NCI-H774 (cell line): ENCODE data around the gene TRAFD1.

Source experiments
- DNase-seq: peaks from one replicate; lab custom pipeline; 2025; lab: John Stamatoyannopoulos, UW

Gene TRAFD1

DNA sequence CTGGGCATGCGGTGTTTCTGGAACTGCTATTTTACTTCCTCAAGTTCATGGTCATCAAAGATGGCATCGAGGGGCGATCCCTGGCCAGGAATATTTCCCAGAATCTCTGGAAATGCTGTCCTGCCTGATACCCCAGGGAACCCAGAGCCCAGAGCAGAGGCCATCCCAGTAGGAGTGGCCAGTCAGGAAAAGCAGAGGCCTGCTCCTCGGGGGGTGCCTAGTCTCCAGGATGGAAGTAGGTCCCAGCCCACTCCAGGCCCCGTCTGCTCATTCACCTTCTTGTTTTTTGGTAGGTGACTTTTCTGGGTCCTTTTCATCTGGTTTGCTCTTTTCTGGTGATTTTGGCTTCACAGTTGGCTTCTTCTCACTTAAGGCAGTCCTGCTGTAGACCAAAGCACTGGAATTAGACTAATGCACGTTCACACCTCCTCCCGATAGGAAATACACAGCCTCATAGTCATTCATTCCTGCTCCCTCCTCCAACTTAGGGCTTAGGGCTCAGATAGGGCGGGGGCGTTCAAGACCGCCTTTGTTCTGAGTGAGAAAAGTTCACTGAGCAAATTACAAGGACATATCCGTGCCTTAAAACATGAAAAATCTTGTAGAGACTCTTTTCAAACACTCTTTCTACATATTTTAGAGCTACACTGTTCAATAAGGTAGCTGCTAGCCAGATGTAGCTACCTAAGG lies 51.1 kb downstream of the TRAFD1 start:
- DNase-seq: no peak

DNA sequence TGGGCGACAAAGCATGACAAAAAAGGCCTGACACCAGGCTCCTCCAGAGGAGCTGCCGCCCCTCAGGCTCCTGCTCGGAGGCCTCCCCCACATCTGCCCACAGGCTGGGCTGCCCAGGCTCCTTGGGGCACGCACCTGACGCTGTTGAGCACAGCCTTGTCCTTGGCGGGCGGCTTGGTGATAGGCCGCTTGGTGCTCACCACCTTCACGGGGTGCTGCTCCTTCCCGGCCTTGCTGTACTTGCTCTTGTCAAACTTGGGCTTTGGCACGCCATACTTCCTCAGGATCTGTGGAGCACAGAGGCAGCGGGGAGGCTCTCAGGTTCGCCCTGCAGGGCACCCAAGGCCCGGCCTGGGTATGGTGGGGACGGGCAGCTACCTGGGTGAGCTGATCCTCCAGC lies 53.4 kb downstream of the TRAFD1 start:
- DNase-seq: no peak

DNA sequence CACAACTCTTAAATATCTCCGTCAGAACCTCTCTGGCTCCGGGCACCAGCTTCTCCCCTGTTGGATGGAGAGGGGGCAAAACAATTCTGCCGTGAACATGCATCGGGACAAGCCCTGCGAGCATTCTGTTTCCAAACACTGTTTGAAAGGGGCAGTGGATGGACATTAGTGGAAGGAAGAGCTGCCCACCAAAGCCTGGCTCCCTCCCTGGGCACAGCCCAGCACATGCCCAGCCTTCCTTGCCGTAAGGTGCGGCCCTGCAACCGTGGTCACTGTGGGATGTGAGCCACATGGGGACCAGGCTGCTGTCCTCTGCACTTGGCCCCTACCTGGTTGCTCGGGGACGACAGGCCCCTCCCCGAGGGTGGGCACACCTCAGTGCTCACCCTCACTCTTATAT lies 54.0 kb downstream of the TRAFD1 start:
- no peak for DNase-seq

DNA sequence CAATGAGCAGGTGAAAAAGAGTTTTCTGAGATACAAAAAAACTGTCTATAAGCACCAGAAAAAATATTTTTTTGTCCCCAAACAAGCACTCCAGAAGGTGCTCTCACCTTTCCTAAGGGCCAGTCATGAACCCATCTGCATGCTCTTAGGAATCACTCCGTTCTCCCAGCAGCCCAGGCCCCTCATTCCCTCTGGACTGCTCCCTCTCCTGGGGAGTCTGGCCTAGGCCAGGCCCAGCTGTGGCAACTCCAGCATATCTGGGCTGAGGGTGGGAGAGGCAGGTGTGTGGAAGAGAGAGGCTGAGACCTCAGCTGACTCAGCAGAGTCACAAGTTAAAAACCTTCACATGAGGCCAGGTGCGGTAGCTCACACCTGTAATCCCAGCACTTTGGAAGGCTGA lies 54.6 kb downstream of the TRAFD1 start:
- DNase-seq: peak; percentile 3

DNA sequence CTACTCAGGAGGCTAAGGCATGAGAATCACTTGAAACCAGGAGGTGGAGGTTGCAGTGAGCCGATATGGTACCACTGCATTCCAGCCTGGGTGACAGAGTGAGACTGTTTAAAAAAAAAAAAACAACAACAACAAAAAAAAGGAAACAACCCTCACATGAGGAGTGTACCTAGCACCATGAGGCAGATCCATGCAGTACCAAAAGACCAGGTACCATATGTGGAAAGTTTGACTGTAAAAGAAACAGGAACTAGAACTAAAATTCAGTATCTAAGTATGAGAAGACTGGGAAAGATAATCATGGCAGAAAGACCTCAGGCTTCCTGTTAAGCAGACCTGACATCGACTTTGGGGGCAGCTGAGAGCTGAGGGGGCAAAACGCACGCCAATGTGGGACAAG lies 55.1 kb downstream of the TRAFD1 start:
- DNase-seq: no peak

DNA sequence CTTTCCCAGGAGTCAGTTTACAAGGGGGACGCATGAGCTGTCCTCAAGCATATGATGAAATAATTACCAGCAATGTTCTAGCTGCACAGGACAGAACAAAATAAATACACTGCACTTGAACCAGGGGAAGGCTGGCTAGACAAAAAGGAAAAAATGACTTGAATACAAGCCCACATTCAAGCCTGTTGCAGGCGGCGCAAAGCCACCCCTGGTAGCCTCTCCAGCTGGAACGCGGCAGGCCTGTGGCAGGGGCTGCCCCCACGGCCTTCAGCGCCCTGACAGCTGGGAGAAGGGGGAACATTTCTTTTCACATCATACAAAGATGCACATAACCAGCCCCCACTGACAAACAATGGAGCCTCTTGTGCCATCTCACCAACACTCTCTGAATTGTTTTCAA lies 57.1 kb downstream of the TRAFD1 start:
- DNase-seq: peak; percentile 23

DNA sequence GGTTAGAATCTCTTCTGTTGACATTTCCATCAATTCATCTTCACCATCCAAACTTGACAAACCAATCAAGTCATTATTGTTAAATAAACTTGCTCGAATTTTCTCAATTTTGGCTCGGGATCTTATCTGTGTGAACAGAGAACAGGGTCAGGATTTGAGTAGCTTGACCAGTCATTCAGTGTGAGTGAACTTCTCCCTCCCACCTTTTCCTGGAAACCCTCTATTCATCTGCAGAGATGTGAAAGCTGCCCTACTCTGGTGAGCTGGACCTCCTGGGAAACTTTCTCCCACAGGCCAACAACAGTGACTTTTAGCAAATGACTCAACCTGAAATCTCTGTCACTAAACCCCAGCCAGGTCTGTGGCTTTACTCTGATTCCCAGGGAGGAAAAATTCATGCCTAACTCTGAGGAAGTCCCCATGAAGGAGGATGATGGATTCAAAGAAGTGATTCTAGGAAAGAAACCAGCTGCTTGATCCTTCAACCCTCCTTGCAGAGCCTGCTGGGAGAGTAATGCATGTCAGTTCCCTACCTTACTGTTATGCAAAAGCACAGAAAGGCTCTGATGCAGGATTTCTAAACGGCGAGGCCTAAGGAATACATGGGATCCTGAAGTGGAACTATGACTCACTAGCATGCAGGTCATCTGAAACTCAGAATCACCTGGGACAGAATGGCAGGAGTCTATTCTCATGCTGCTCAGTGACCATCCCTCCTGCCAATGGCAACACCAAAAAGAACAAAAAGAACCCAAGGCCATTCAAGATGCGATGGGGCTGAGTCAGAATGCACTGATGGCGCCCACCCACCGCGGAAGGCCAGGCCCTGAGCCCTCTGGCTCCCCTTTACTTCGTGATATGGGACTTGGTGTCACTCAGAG lies 58.0 kb downstream of the TRAFD1 start:
- DNase-seq: no peak

DNA sequence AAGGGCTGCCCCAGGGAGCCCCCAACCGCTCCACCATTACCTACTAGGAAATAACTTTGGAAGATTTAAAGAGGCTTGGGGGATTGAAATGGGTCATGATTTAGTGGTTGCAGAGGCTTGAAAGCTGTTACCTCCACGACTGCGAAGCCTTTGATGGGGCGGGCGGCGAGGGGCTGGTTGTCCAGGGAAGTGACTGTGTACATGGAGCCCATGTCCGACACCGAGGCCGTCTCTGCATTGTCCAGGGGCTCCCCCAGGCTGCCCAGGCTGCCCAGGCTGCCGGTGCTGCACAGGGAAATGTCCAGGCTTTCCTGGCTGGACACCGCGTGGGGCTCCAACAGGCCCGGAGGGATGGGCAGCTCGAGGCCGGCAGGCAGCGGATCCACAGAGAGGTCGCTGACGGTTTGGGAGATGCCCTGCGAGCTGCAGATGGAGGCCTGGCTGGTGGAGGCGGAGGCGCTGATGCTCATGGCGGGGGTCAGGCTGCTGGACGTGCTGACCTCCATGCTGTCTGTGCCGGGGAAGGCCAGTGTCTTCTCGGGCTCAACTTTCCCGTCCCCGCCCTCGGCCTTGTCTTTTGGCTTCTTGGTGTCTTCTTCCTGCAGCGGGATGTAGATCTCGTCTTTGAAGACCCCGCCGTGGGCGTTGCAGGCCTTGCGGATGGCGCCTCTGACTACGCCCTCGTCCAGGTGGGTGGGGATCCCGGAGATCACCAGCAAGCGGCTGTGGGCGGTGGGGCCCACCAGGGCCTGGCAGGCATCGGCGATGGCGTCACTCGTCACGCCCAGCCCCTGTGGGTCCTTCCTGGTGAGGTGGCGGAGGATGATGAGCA lies 58.9 kb downstream of the TRAFD1 start:
- no peak for DNase-seq

DNA sequence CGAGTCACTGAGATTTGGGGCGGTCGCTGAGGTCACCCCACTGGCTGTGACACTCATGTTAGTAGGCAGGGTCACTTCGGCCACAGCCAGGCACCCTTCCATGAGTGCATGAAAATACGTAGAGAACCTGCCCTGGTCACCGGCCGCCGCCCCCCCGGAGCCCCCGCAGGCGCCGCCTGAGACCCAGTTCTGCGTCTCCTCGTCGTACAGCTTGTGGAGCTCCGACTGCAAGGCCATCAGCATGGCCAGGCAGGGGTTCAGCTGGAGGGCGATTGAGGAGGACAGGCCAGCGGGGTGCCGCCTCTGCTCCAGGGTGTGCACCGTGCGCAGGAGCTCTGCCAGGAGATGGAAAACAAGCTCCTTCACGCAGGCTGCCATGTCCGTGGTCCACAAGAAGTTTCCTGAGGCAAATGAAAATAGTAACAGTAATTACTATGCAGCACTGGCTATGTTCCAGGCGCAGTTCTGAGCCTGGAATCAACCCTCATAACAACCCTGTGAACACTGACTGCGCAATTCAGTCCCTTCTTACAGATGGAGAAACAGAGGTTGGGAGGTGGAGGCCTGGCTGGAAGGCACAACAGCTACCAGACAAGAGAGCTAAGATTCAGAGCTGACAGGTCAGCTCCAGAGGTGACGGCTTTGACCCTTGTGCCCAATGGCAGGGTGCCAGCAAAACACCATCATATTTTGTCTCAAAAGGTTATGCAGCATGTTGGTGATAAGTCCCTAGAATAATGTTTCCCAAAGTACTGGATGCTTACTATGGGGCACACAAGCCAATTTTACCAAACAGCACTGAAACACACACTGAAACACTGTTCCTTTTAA lies 59.9 kb downstream of the TRAFD1 start:
- DNase-seq: no peak

DNA sequence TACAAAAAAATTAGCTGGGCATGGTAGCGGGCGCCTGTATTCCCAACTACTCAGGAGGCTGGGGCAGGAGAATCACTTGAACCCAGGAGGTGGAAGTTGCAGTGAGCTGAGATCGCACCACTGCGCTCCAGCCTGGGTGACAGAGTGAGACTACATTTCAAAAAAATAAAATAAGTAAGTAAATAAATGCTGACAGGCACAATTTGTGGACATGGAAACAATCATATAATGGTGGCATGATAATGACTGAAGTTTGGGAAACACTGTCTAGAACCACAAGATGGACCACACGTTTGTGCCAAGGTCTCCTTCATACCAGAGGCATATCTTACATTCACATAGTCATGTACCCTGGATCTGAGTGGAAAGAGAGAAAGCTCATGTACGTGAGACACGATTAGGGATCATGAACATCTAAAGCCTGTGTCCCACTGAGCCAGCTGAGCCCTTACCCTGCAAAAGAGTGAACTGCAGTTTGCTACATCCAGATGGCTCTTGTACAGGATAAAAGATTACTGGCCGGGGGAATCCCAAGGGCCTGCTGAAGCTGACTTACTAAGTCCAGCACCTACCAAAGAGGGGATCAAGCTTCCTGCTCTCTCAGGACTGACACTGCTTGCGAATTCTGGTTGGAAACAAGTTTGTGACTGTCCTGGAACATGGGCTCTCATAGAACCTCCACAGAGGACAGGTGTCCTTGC lies 62.9 kb downstream of the TRAFD1 start:
- DNase-seq: no peak

DNA sequence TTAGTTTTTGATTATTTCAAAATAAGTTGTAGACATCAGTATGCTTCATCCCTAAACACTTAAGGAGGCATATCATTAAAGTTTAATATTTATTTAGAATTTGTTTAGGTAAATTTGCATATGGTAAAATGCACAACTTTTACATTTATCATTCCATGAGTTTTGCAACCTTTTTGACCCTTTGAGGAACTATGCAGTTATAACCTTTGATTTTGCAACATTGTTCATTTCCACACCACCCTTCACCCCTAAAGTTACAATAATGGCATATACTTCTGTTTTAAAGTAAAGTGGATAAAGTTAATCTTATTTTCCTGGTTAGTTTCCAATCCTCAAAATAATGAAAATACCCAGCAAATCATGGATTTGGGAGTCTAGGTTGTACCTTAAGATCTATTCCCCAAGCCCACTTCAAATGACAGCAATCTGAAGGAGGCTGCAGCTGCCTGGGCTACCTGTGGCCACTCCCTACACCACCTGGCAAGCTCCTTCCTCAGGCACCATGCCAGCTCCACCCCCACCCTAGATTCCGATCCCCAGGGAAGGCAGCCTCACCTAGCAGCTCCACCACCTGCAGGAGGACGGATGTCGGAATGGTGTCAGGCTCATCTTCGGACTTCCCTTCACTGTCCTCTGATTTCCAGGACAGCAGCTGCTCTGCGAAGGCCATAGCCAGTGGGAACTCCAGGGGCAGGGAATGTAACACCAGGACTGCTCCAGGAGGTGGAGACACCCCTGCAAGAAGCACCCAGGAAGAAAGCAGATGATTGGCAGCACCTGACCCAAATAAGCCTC lies 65.1 kb downstream of the TRAFD1 start:
- peak; percentile 64 for DNase-seq

DNA sequence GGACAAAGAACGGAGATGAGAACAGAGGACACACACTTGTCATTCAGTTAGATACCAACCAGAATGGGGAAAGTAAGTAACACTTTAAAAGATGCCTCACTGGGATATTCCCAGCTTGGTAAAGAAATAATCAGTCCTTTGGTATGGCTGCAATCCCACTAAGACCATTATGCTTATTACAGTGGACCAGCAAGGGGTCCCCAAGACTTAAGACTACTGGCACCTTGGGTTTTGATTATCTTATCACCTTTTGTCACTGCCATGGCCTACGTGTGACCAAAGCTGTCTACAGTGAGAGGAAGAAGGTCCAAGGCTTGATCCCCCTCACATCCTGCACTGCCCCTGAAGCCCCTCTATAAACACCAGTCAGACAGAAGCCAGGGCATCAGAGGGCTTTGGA lies 65.8 kb downstream of the TRAFD1 start:
- no peak for DNase-seq

DNA sequence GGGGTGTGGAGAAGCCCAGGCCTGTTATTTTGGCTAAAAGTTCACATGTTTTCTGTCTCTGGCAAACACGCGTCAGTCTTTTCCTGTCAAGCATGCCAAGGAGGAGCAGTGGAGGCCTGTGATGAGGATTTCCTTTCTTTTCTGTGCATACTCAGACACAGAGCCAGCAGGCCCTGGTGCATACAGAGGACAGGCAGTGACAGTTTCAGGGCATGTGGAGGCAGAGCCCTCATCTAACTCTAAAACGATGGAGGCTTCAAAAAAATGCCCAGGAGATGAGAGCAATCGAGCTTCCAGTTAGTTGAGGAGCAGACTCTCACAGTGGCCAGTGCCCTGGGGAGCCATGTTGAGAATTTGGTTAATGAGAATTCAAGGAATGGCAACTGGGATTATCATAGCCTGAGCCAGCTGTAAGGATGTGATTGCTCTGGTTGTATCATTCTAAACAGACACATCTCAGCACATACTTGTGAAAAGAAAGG lies 66.5 kb downstream of the TRAFD1 start:
- DNase-seq: no peak

DNA sequence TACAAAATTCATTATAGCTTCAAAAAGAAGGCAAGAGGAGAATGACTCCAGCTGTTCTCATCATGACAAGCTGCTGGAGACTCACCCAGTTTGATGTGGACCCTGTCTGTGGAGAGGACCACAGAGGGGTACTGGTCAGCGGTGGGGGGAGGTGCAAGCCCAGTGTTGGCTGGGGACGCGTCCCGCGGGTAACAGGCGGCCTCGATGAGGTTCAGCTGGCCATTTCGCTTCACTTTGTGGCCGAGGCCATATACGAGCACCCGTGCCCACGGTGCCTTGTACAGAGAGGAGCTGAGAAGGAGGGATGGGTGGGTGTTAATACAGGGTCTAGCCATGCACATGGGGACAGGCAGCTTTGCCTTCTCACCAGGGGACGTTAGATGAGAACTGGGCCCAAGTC lies 67.1 kb downstream of the TRAFD1 start:
- no peak for DNase-seq

DNA sequence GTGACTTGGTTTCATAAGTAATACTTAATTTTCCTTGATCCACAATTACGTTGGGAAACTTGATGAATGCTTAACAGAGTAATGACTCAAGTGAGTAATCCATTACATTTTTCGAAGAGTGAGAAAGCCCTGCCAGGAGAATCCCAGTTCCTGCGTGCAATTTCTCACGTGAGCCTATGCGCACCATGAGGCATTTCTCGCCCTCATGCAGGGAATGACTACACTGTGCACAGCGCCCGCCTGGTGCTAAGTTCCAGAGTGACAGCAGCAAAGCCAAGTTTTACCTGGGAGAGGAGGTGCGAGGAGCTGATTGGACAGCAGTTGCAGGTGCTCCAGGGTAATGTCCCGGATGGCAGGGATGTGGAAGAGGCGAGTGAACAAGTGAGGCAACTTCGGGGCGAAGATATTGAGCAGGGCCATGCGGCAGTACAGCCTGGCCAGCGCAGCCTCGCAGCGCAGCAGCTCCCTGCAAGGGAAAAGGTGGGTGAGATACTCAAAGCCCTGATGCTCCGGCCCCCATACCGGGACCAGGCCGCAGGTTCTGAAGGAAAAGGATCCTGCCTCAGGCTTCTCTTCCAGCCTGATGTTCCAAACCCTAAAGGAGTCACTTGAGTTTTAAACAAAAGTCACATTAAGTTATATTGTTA lies 69.4 kb downstream of the TRAFD1 start:
- no peak for DNase-seq

DNA sequence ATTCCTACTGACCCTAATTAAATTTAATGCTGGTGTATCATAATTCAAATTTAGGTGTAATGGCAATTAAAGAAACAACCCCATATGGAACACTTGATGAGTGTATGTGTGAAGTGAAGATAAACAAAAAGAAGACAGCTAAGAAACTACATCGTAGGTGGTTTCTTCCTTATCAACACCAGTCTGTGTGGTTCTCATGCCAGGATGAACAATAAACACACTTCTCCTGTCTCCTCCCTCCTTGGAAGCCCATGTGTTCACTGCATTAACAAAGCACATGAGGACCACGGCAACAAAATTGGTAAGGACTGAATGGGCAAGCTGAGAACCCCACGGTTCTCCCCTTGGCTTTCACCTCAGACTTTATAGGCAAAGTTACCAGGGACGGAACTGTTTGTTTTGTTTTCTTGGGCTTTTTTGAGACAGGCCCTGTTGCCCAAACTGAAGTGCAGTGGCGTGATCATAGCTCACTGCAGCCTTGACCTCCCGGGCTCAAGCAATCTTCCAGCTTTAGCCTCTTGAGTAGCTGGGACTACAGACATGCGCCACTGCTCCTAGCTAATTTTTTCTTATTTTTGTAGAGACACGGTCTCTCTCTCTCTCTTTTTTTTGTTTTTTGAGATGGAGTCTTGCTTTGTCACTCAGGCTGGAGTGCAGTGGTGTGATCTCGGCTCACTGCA lies 71.0 kb downstream of the TRAFD1 start:
- no peak for DNase-seq

DNA sequence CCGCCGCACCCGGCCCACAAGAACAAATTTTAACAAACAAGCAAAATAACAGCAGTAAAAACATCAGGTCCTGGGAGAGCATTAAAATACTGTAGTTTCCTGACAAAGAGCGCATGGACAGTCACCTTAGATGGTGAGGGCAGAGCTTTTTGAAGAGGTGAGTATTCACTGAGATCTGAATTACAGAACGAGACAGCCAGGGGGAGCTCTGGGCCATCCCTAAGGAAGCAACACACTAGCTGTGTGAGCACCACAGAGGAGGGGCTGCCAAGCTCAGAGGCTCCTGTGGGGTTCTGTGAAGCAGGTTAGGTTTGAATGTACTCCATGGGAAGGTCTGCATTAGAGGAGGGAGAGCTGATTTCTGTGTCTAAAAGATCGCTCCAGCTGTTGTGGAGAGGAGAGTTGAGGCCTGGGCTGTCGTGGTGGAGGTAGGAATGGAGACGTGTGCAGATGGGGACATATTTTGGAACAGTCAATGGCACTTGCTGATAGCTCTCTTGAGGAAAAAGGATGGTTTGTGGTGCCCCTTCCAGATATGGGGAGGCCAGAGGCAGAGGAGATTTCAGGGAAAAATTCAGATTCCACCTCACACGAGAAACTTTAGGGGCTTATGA lies 72.9 kb downstream of the TRAFD1 start:
- peak; percentile 44 for DNase-seq

DNA sequence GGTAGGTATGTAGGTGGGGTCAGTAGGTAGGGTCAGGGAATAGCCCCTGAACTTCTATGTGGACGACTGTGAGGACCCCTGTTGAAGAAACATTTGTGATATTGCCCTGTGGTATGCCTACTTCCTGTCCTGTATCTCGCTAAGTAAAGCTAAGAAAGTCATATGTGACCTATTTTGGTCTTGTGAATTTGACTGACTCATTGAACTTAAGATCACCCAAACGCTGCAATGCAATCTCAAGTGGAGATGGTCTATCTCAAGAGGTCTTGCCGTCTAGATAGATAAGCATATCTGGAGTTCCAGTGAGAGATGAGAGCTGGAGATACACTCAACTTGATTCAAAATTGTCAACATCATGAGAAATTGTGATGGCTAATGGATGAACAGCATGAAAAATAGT lies 73.8 kb downstream of the TRAFD1 start:
- DNase-seq: no peak
